Thyroid gland (tissue), 4 donors: ENCODE results near the gene CNTN5. TPM values are rescaled to one million over a fixed set of nuclear protein-coding genes. Genes with fewer than 3 reads are reported as not detected.
"Not testable (repeated sequence)": the region's sequence is repeated elsewhere in the genome, so short reads cannot be mapped to it uniquely, and the experiment has no call there.

Source experiments
- DNase-seq, 2 donors: peaks; one replicate each; pipeline ENCODE4 v3.0.0-alpha.2; 2019
- H3K27ac ChIP-seq, 3 donors: fragments of 200-600 bp; sonication (generic); 1 replicate in 2 of 3; 2 replicates in 1 of 3; pipeline ENCODE4 v1.5.1; 2016 to 2019; ENCODE audit warnings: mild to moderate bottlenecking in 1 of 3, moderate library complexity in 1 of 3
- H3K27me3 ChIP-seq: fragments of 200-600 bp; sonication (generic); one replicate; pipeline ENCODE4 v1.5.1; 2019
- H3K36me3 ChIP-seq, 2 donors: fragments of 200-600 bp; sonication (generic); one replicate each; pipeline ENCODE4 v1.5.1; 2016 to 2019
- H3K4me1 ChIP-seq, 2 donors: fragments of 200-600 bp; sonication (generic); one replicate each; pipeline ENCODE4 v1.5.1; 2017 to 2019
- H3K4me3 ChIP-seq, 3 donors: fragments of 200-600 bp; sonication (generic); replicated peaks in 1 of 3; 1 replicate in 2 of 3; 2 replicates in 1 of 3; pipeline ENCODE4 v1.5.1; 2016; ENCODE audit warnings: mild to moderate bottlenecking in 1 of 3
- H3K9me3 ChIP-seq: fragments of 200-600 bp; sonication (generic); one replicate; pipeline ENCODE4 v1.5.1; 2017
- CTCF ChIP-seq, 6 experiments: fragments of 200-600 bp in 3 of 6; fragments of 450-650 bp in 3 of 6; sonication (generic) in 3 of 6; IDR thresholded peaks; one replicate each; pipeline ENCODE4 v1.5.1; 2016 to 2019; ENCODE audit warnings: antibody characterized with exemption in 6 of 6, mild to moderate bottlenecking in 2 of 6, inconsistent platforms in 1 of 6, moderate library complexity in 1 of 6
- POLR2A ChIP-seq, 2 donors: fragments of 450-650 bp; IDR thresholded peaks; one replicate each; pipeline ENCODE4 v1.6.1; 2017; ENCODE audit warnings: antibody characterized with exemption in 2 of 2, mild to moderate bottlenecking in 2 of 2, moderate library complexity in 1 of 2
- whole genome bisulfite sequencing, 2 donors: methylation state at CpG; one replicate each; pipeline ENCODE4 v1.1.5; 2017; 5-methylcytosine and 5-hydroxymethylcytosine counted together
- intact Hi-C: fragments of 100-400 bp; cut with DNase I; formaldehyde crosslinking; loops from one replicate; pipeline ENCODE4 v1.15.1; 2023
- total RNA-seq, 4 donors: library from RNA; depleted of rRNA; stranded (reverse); fragments of >200 nt; gene quantifications; one replicate each; pipeline ENCODE4 v1.2.3, GENCODE V29; 2016

CNTN5 gene
- total RNA-seq, 4 donors from 2014 or later, result 1.9 to 14.3 (median 12.0) TPM

- H3K27ac ChIP-seq, result no peak overlapping the region
- H3K9me3 ChIP-seq, result no peaks in the 10 kb centered on the region
- H3K4me3 ChIP-seq, result no peak overlapping the region
- 60 to 79% methylated on average over 5 of the region's 5 CpGs for WGBS, 2 donors
- intact Hi-C loops, result no loop called here
- no peaks in the 10 kb centered on the region for H3K27me3 ChIP-seq
- H3K4me1 ChIP-seq, result no peaks in the 10 kb centered on the region
- no peak for TF ChIP-seq POLR2A (IDR thresholded peaks at IDR 0.05)
- no peak for TF ChIP-seq CTCF (IDR thresholded peaks at IDR 0.05)
- no peak for DNase-seq
- H3K36me3 ChIP-seq, result no peaks in the 10 kb centered on the region
These were observed 1219.3 kb downstream of the CNTN5 start for GRCh38 chr11:100240025-100240539.

- WGBS, 2 donors, result 90 to 97% methylated on average over 1 of the region's 1 CpG
- Histone ChIP-seq H3K4me1 (no peaks in the 10 kb centered on the region), H3K27me3 (no peaks in the 10 kb centered on the region), H3K36me3 (no peaks in the 10 kb centered on the region), H3K9me3 (no peaks in the 10 kb centered on the region), H3K4me3 (no peak overlapping the region), H3K27ac (no peak overlapping the region)
- intact Hi-C loops, result no loop called here
- no peak for DNase-seq
- TF ChIP-seq POLR2A (IDR thresholded peaks at IDR 0.05), result no peak
- no peak for TF ChIP-seq CTCF (IDR thresholded peaks at IDR 0.05)
These were observed 1227.0 kb downstream of the CNTN5 start for GRCh38 chr11:100247704-100248103.

GRCh38 chr11:100257238-100257803 is 1236.6 kb downstream of the CNTN5 start:
- intact Hi-C loops, result not testable (repeated sequence)
- WGBS, 2 donors, result 93 to 94% methylated on average over 5 to 6 of the region's 6 CpGs

DNA sequence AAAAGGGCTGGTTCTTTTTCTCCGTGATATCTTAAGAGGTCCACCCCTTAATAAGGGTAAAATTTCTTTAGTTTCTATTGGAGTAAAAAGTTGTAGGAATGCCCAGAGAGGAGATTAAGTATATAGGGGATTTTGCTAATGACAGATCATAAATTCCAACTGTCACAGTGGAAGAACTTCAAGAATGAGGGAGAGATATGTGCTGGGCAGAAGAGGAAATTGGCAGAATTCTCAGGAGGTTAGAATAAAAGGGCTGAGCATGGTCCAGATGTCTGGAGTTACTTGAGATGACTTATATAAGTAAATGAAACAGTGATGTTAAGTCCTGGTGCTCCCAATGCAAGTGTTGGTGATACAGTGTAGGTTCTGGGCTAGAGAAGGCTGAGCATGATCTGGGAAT is 1248.8 kb downstream of the CNTN5 start:
- Histone ChIP-seq H3K27me3 (no peaks in the 10 kb centered on the region), H3K36me3 (no peaks in the 10 kb centered on the region), H3K9me3 (no peaks in the 10 kb centered on the region), H3K4me3 (no peak overlapping the region), H3K27ac (no peak overlapping the region), H3K4me1 (no peaks in the 10 kb centered on the region)
- TF ChIP-seq POLR2A (IDR thresholded peaks at IDR 0.05), result no peak
- no peak for TF ChIP-seq CTCF (IDR thresholded peaks at IDR 0.05)
- DNase-seq, result no peak
- WGBS, 2 donors, result 84 to 87% methylated on average over 1 of the region's 1 CpG
- intact Hi-C loops, result no loop called here

More at GRCh38 chr11:100257238-100257803, 1236.6 kb downstream of the CNTN5 start:
- not testable (repeated sequence) for H3K9me3 ChIP-seq, DNase-seq, H3K4me3 ChIP-seq, H3K27me3 ChIP-seq, H3K27ac ChIP-seq, H3K36me3 ChIP-seq, H3K4me1 ChIP-seq

DNA sequence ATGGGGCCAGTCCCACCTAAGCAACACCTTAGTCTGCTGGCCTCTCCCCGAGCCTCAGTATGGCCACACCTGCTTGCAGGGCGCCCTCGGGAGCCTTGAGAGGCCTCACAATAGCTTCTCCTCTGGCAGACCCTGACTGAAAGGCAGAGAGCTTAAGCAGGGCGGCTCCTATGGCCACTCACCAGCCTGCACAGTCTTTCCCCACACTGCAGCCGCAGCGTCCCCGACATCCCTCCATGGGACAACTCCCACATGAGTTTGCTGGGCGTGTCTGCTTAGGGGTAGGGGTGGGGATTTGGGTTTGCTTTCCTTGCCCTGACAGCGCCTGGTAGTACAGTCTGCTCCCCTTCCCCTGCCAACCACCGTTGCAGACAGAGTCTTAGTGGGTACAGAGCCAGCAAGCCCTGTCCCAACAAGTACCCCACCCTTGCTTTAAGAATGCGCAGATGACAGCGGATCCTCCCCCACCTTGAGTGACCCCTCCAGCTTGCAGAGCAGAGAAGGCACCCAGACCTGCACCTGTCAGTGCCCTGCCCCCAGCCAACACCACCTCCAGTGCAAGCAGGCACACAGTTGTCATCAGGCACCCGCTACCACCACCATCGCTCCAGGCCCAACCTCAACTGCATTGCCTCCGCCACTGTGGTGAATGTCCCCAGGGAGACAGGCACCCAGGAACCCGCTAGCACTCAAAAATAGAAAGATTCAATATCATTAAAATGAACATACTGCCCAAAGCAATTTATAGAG is 1252.5 kb downstream of the CNTN5 start:
- H3K27ac ChIP-seq, result no peak overlapping the region
- no peaks in the 10 kb centered on the region for H3K4me1 ChIP-seq
- no peak for TF ChIP-seq POLR2A (IDR thresholded peaks at IDR 0.05)
- no peak for TF ChIP-seq CTCF (IDR thresholded peaks at IDR 0.05)
- no peaks in the 10 kb centered on the region for H3K27me3 ChIP-seq
- H3K4me3 ChIP-seq, result no peak overlapping the region
- no peaks in the 10 kb centered on the region for H3K36me3 ChIP-seq
- no peaks in the 10 kb centered on the region for H3K9me3 ChIP-seq
- DNase-seq, result no peak
- intact Hi-C loops, result no loop called here
- WGBS, 2 donors, result 93 to 94% methylated on average over 15 of the region's 16 CpGs

- WGBS, 2 donors, result 86 to 87% methylated on average over 4 of the region's 4 CpGs
These were observed 1253.7 kb downstream of the CNTN5 start for GRCh38 chr11:100274466-100274865.

More at GRCh38 chr11:100274466-100274865, 1253.7 kb downstream of the CNTN5 start:
- H3K36me3 ChIP-seq, H3K4me1 ChIP-seq, DNase-seq, H3K27ac ChIP-seq, H3K27me3 ChIP-seq, H3K9me3 ChIP-seq, intact Hi-C loops, H3K4me3 ChIP-seq: not testable (repeated sequence)
